Thyroid gland (tissue), 4 donors: ENCODE measurements around the gene TAF3.

ENCODE experiments used
- POLR2A ChIP-seq, 2 donors: fragments of 450-650 bp; IDR thresholded peaks; one replicate each; pipeline ENCODE4 v1.6.1; 2017; ENCODE audit warnings: antibody characterized with exemption in 2 of 2, mild to moderate bottlenecking in 2 of 2, moderate library complexity in 1 of 2
- TF ChIP-seq, protein P1 (sequence below), 6 experiments: fragments of 200-600 bp in 3 of 6; fragments of 450-650 bp in 3 of 6; sonication (generic) in 3 of 6; IDR thresholded peaks; one replicate each; pipeline ENCODE4 v1.5.1; 2016 to 2019; ENCODE audit warnings: antibody characterized with exemption in 6 of 6, mild to moderate bottlenecking in 2 of 6, inconsistent platforms in 1 of 6, moderate library complexity in 1 of 6

DNA sequence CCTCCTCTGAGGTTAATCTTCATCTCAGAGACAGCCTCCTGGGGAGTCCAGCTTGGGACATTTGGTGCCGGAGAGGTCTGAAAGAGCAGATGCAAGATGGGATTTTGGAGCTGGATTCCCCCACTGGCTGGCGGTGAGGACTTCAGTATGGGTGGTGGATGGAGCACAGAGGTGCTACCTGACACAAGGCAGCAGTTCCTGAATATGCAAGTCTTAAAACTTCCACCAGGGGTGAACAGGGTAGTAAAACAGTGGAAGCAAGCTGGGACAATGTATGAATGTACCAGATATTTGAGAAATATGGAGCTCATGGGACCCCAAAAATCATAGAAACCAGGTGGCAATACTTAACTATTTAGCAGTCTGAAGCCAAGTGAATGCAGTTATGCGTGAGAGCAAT, 4.8 kb upstream of the TAF3 start:
- TF ChIP-seq, protein P1, sequence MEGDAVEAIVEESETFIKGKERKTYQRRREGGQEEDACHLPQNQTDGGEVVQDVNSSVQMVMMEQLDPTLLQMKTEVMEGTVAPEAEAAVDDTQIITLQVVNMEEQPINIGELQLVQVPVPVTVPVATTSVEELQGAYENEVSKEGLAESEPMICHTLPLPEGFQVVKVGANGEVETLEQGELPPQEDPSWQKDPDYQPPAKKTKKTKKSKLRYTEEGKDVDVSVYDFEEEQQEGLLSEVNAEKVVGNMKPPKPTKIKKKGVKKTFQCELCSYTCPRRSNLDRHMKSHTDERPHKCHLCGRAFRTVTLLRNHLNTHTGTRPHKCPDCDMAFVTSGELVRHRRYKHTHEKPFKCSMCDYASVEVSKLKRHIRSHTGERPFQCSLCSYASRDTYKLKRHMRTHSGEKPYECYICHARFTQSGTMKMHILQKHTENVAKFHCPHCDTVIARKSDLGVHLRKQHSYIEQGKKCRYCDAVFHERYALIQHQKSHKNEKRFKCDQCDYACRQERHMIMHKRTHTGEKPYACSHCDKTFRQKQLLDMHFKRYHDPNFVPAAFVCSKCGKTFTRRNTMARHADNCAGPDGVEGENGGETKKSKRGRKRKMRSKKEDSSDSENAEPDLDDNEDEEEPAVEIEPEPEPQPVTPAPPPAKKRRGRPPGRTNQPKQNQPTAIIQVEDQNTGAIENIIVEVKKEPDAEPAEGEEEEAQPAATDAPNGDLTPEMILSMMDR (IDR thresholded peaks at IDR 0.05), result no peak
- no peak for TF ChIP-seq POLR2A (IDR thresholded peaks at IDR 0.05)
